Stimulated activated naive CD4-positive, alpha-beta T cell treated with Interleukin-2 at 50 U/mL for 16 hours (primary cell): ENCODE measurements around the gene OPN1MW3.
"Not testable (repeated sequence)": the region's sequence is repeated elsewhere in the genome, so short reads cannot be mapped to it uniquely, and the experiment has no call there.

Source experiments
- DNase-seq: peaks from one replicate; lab custom pipeline; 2025; lab: John Stamatoyannopoulos, UW

The OPN1MW3 gene

GRCh38 chrX:154257282-154257681, at the start of gene OPN1MW3:
Gene OPN1MW3 (plus strand): TSS chrX:154257582. CDS start chrX:154257620, 38 bp downstream.
- DNase-seq = not testable (repeated sequence)

DNA sequence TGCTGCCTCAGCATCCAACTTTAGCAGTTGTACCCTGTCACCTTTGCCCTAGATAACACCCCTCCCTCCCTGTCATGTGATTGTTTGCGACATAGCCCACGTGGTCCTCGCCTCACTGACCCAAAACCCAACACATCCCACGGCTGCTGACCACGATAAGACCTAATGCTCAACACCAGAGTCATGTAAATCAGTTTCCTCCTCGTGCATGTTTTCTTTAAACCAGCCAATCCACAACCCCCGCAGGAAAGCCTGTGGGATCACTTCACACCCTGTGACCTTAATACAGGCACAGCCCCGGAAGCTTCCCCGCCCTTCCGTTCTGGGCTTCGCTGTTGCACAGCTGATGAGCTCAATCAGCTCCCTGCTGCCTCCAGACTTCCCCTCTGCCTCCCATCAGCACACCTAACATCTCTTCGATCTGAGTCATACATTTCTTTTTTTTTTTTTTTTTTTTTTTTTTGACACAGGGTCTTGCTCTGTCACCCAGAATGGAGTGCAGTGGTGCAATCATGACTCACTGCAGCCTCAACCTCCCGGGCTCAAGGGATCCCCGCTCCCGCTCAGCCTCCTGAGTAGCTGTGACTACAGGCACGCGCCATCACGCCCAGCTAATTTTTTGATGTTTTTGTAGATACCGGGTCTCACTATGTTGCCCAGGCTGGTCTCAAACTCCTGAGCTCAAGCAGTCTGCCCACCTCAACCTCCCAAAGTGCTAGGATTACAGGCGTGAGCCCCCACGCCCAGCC, 47.5 kb upstream of the OPN1MW3 start:
- DNase-seq = not testable (repeated sequence)

DNA sequence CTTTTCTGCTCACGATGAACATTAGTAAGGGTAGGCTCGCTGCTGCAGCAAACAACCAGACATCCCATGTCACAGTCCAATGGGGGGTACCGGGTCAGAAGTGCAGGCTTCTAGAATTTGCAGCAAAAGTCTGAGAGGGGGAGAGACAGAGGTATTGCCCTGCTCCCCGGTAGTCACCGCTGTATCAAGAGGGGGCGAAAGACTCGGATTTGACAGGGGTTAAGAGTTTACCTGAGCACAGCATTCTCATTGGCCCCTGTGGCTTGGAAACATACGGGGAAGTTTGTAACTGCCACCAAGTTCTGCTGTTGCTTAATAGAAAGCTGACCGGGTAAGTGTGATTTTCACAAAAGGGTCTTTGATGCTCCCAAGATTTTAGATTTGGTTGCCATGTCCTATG, 46.3 kb upstream of the OPN1MW3 start:
- DNase-seq = not testable (repeated sequence)

DNA sequence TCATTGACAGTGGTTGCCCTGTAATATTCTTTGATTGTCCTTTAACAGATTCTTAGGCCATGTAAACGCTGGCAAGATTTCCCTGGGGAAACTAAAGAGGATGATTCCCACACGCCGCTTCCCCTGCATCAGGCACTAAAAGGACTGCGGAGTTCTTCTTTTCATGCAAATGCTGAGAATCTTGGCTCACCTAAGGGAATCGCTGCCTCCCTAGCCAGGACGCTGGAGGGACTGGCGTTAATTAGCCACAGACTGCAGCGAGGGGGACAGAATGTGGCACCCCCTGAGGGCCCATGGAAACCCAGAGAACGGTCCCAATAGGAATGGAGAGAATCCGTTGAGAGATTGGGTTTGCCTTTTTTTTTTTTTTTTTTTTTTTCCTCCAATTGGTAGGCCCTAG, 45.9 kb upstream of the OPN1MW3 start:
- DNase-seq = not testable (repeated sequence)

GRCh38 chrX:154219456-154219855, 37.9 kb upstream of the OPN1MW3 start, which contains the start of gene OPN1MW2:
Gene OPN1MW2 (plus strand): TSS chrX:154219756. CDS start chrX:154219816, 60 bp downstream.
- DNase-seq = not testable (repeated sequence)

DNA sequence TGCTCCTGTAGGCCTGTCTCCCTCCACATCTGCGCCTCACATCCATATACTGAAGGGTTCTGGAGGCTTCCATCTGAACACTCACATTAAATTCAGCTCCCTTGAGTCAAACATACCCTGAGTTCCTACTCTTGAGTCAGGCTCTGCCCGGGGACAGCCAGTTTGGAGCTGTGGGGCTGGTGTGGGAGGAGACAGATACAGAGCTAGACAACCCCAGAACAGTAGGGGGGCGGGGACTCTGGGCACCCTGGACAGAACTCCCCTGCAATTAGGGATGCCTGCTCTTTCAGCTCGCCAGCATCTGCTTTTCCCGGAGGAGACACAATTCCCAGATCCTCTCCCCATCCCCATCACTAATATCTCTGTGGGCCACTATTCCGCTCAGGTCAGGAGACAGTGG, 32.1 kb upstream of the OPN1MW3 start:
- DNase-seq = not testable (repeated sequence)

DNA sequence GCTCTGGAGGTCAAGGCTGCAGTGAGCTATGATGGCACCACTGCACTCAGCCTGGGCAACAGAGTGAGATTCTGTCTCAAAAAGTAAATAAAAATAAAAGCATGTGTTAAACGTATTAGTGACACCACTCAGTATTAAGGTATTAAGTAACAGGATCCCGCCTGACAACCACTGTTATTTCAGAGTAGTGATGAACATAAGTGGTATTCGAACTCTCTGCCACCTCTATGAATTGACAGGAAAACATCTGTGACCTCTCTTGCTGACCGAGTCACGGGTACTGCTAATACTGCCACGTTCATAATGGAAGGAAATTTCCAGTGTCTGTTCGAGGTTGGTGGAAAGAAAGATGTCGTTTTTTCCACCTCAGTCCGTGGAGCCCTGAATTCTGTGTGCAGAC, 30.7 kb upstream of the OPN1MW3 start:
- not testable (repeated sequence) for DNase-seq

DNA sequence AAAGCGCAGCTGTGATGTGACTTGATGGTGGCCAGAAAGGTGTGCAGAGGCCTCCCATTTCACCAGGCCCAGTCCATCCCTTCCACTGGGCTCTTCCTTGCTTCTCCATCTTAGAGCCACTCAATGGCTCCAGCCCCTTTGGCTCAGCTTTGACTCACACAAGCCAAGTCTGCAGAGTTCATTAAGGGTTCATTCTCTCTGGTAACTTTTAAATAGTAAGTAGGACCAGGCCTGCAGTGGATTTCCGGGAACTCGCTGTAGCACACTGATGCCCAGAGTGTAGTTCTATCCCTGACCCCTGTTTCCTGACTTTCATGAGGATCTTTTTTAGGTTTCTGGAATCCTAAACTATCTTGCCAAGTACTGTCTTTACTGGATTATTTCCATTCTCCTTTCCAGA, 25.9 kb upstream of the OPN1MW3 start:
- not testable (repeated sequence) for DNase-seq

DNA sequence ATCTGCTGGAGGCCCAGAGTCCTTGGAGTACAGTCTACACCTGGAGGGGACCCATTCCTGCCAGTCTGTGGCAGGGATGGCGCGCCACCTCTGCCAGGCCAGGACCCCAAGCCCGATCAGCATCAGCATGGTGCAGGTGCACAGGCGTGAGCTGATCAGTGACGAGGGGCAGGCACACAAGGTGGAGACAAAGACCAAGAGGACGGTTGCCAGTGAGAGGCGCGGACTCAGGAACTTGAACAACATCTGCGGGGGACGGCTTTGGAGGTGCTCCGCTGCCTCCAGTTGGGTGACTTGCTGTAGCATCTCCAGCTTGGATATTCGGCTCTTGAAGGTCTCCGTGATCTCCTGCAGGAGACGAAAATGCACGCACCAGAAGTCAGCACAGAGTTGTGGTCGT, 23.8 kb upstream of the OPN1MW3 start:
- not testable (repeated sequence) for DNase-seq

DNA sequence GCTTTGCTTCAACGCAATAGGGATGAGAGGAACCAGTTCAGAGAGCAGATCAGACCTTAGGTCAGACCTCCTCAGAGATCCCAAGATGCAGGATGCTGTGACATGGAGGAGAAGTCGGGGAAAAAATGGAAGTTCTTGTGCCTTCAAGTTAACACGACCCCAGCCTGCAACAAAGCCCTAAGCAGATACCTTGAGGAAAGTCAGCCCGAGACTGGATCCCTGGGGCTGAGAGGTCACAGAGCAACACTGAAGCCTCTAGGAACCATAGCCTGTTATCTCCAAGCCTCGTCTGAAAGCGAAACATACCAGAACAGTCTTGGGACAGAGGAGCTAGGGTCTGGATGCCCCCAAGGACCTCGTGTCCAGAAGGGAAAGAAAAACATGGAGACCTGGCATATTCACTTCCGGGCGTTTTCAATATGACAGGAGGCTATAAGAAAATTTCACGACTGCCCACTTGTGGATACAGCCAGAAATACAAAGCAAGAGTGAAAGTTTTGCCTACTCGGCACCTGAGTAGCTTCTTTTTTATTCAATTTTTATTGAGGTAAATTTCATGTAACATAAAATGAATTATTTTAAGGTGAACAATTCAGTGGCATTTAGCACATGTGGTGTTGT, 18.3 kb upstream of the OPN1MW3 start:
- not testable (repeated sequence) for DNase-seq

- not testable (repeated sequence) for DNase-seq
Observed at GRCh38 chrX:154239982-154240503, 17.3 kb upstream of the OPN1MW3 start.

DNA sequence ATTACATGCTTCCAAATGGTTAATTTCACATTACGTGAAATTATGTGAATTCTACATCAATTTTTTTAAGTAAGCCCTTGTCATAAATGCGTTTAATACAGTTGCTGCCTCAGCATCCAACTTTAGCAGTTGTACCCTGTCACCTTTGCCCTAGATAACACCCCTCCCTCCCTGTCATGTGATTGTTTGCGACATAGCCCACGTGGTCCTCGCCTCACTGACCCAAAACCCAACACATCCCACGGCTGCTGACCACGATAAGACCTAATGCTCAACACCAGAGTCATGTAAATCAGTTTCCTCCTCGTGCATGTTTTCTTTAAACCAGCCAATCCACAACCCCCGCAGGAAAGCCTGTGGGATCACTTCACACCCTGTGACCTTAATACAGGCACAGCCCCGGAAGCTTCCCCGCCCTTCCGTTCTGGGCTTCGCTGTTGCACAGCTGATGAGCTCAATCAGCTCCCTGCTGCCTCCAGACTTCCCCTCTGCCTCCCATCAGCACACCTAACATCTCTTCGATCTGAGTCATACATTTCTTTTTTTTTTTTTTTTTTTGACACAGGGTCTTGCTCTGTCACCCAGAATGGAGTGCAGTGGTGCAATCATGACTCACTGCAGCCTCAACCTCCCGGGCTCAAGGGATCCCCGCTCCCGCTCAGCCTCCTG, 9.9 kb upstream of the OPN1MW3 start:
- not testable (repeated sequence) for DNase-seq

GRCh38 chrX:154248076-154248475, 9.3 kb upstream of the OPN1MW3 start:
- not testable (repeated sequence) for DNase-seq

DNA sequence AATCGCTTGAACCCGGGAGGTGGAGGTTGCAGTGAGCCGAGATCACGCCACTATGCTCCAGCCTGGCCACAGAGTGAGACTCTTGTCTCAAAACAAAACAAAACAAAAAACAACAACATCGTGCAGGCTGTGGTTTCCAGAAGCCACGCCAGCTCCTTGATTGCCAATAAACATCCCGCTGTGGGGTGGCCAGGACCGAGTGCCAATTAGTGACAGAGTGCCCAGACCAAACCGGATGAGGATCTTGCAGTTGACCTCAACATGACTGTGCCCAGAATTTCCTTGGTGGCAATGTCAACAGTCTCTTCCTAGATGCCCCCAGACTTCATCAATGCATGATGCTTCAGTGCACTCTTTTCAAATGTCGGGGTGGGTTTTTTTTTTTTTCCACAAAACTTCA, 1.3 kb downstream of the OPN1MW3 start:
- DNase-seq = not testable (repeated sequence)

DNA sequence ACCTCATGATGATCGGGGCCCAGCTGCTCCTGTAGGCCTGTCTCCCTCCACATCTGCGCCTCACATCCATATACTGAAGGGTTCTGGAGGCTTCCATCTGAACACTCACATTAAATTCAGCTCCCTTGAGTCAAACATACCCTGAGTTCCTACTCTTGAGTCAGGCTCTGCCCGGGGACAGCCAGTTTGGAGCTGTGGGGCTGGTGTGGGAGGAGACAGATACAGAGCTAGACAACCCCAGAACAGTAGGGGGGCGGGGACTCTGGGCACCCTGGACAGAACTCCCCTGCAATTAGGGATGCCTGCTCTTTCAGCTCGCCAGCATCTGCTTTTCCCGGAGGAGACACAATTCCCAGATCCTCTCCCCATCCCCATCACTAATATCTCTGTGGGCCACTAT, 5.7 kb downstream of the OPN1MW3 start:
- not testable (repeated sequence) for DNase-seq

GRCh38 chrX:154269245-154269644, 11.9 kb downstream of the OPN1MW3 start:
- DNase-seq = not testable (repeated sequence)

DNA sequence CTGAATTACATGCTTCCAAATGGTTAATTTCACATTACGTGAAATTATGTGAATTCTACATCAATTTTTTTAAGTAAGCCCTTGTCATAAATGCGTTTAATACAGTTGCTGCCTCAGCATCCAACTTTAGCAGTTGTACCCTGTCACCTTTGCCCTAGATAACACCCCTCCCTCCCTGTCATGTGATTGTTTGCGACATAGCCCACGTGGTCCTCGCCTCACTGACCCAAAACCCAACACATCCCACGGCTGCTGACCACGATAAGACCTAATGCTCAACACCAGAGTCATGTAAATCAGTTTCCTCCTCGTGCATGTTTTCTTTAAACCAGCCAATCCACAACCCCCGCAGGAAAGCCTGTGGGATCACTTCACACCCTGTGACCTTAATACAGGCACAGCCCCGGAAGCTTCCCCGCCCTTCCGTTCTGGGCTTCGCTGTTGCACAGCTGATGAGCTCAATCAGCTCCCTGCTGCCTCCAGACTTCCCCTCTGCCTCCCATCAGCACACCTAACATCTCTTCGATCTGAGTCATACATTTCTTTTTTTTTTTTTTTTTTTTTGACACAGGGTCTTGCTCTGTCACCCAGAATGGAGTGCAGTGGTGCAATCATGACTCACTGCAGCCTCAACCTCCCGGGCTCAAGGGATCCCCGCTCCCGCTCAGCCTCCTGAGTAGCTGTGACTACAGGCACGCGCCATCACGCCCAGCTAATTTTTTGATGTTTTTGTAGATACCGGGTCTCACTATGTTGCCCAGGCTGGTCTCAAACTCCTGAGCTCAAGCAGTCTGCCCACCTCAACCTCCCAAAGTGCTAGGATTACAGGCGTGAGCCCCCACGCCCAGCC, 27.3 kb downstream of the OPN1MW3 start:
- not testable (repeated sequence) for DNase-seq

DNA sequence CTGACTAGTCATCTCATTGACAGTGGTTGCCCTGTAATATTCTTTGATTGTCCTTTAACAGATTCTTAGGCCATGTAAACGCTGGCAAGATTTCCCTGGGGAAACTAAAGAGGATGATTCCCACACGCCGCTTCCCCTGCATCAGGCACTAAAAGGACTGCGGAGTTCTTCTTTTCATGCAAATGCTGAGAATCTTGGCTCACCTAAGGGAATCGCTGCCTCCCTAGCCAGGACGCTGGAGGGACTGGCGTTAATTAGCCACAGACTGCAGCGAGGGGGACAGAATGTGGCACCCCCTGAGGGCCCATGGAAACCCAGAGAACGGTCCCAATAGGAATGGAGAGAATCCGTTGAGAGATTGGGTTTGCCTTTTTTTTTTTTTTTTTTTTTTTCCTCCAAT, 29.0 kb downstream of the OPN1MW3 start:
- DNase-seq = not testable (repeated sequence)

DNA sequence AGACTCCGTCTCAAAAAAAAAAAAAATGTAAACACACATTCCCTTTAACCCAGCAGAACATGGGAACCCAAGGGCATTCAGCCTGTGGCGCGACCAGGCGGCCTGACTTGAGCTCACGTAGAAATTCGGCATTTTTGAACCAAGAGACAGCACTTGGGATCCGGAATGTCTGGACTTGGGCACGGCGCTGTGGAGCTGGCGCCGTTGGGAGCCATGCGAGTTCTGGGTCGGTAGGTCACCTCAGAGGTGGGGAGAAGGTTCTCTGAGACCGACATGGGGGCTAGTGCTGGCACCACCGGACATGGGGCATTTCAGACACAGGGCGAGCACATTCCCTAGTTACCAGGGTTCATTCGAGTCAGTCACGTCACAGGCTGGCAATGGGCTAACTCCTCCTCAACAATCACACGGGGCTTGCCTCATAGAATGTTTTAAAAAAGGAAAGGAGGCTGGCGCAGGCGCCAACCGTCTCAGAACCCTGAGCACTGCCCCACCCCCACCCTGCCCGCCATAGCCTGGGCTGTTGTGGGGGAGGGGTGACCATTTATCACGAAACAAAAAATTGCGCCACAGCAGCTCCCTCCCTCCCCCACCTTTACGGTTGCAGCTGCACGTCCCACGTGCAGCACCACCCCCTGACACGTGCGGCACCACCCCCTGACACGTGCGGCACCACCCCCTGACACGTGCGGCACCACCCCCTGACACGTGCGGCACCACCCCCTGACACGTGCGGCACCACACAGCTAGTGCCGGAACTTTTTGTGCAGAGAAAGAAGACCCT, 37.6 kb downstream of the OPN1MW3 start, which contains the start of gene TEX28:
Gene TEX28 (minus strand): TSS at position 334 of the 784 bp plus-strand sequence. CDS start 3,007 bp downstream, outside the sequence.
- DNase-seq = no peak

GRCh38 chrX:154295664-154296310, 38.4 kb downstream of the OPN1MW3 start, which contains the start of gene TKTL1:
Gene TKTL1 (plus strand): TSS chrX:154295795. CDS start chrX:154295860, 65 bp downstream.
- no peak for DNase-seq
